ENCODE data around the gene PSMA6. TPM values are rescaled to one million over a fixed set of nuclear protein-coding genes. Genes with fewer than 3 reads are reported as not detected.

PSMA6 gene
- total and polyA plus RNA-seq, 2 of the 8 experiments (the other 6 are each of a cell fraction or from before 2014, with no cell fraction given) = 180 to 238 TPM

GRCh38 chr14:35341454-35341750 is 49.2 kb downstream of the PSMA6 start:
- H2BK12ac ChIP-seq (ENCODE audit: low read depth, low read length) = no peak overlapping the region
- no peak overlapping the region for H2BK20ac ChIP-seq (ENCODE audit: low read length)
- no peak for FAIRE-seq
- peak overlapping the region; percentile 10 for H4K91ac ChIP-seq (replicated peaks; ENCODE audit: insufficient read length, low read length)
- no peaks in the 10 kb centered on the region for H3K79me2 ChIP-seq (ENCODE audit: control insufficient read depth in 1 of 2, insufficient read depth in 2 of 2, low read length in 2 of 2)
- no peaks in the 10 kb centered on the region for H3K23me2 ChIP-seq (ENCODE audit: low read depth, low read length)
- 0 out of 2 replicates have a peak overlapping the region, but pooled peaks have one; percentile 40 for H2AFZ ChIP-seq (ENCODE audit: low read length)
- no peak overlapping the region for H4K5ac ChIP-seq (ENCODE audit: insufficient read length, low read depth, low read length)
- ChIA-PET POLR2A (ENCODE audit: partially characterized antibody) (interaction anchor here (0.6 to 0.9 kb wide), 4 partner anchors 8 to 49 kb away, joined by 3 to 4 read pairs (median 3); partner anchors contain the start of gene PSMA6), CTCF (ENCODE audit: partially characterized antibody) (interaction anchor here (0.9 to 1.6 kb wide), 3 partner anchors 65 to 201 kb away, joined by 3 to 4 read pairs (median 4); no protein-coding TSS in a partner anchor)
- H3K14ac ChIP-seq (ENCODE audit: insufficient read length) = no peak overlapping the region
- H3K56ac ChIP-seq (replicated peaks; ENCODE audit: insufficient read length, low read depth, low read length) = no peak overlapping the region
- H3K36me3 ChIP-seq (ENCODE audit: control insufficient read depth in 2 of 4, insufficient read depth in 4 of 4, low read length in 3 of 4) = no peaks in the 10 kb centered on the region
- peak overlapping the region; percentile 72 for H4K8ac ChIP-seq (ENCODE audit: extremely low read depth, insufficient read depth, low read length)
- H2AK5ac ChIP-seq (ENCODE audit: low read depth, low read length) = no peak overlapping the region; the same call in 1 of the 2 replicates
- no peak overlapping the region for H3K4me3 ChIP-seq (ENCODE audit: extremely low read depth in 1 of 4, insufficient read depth in 2 of 4, low read depth in 3 of 4, low read length in 4 of 4)
- H3K4me1 ChIP-seq (replicated peaks in 1 of 4; ENCODE audit: control insufficient read depth in 3 of 4, insufficient read depth in 4 of 4, low read length in 3 of 4) = peaks cover 3 to 22% (median 17%) of the 10 kb centered on the region in 4 experiments
- H2BK120ac ChIP-seq (replicated peaks; ENCODE audit: low read depth, low read length) = no peak overlapping the region
- TF ChIP-seq ATF2 (IDR thresholded peaks at IDR 0.05; ENCODE audit: low read length) (no peak), SP4 (IDR thresholded peaks at IDR 0.05; ENCODE audit: low read length) (no peak), KDM4A (IDR thresholded peaks at IDR 0.05; ENCODE audit: low read depth, low read length, severe bottlenecking) (no peak), SIN3A (conservative IDR thresholded peaks at IDR 0.05 in 1 of 2, IDR thresholded peaks at IDR 0.05 in 1 of 2; ENCODE audit: low read depth in 1 of 2, low read length in 2 of 2) (no peak)
- no peaks in the 10 kb centered on the region for H3K27me3 ChIP-seq (replicated peaks in 1 of 4; ENCODE audit: control insufficient read depth in 3 of 4, extremely low read depth in 1 of 4, insufficient read depth in 3 of 4, low read length in 3 of 4)
- no peak overlapping the region for H2BK15ac ChIP-seq (ENCODE audit: low read length)
- no peak for DNase-seq (ENCODE audit: low read depth in 1 of 2, low spot score in 2 of 2)
- 89% methylated on average over 3 of the region's 4 CpGs; no CpG with 5 or more reads in 1 of the 2 experiments for WGBS, 2 experiments (ENCODE audit: extremely low coverage in 1 of 2, insufficient coverage in 1 of 2, insufficient read length in 1 of 2, insufficient replicate concordance in 2 of 2, low coverage in 1 of 2, low lambda C conversion rate in 2 of 2, missing lambda C conversion rate in 1 of 2)
- H3K9ac ChIP-seq (replicated peaks in 1 of 4; ENCODE audit: extremely low read depth in 1 of 4, low read depth in 3 of 4, low read length in 3 of 4) = no peak overlapping the region
- no peak overlapping the region for H3K4ac ChIP-seq (replicated peaks; ENCODE audit: insufficient read length, low read depth, low read length)
- no peak overlapping the region for H3K23ac ChIP-seq (ENCODE audit: insufficient read length)
- H4K20me1 ChIP-seq (replicated peaks in 1 of 2; ENCODE audit: control insufficient read depth in 1 of 2, insufficient read depth in 2 of 2, low read length in 2 of 2) = no peaks in the 10 kb centered on the region
- H3K18ac ChIP-seq (ENCODE audit: extremely low read depth, low read length) = no peak overlapping the region; the same call in 1 of the 2 replicates
- no peaks in the 10 kb centered on the region for H3K9me3 ChIP-seq (ENCODE audit: insufficient read depth in 2 of 2, low read depth in 1 of 2, low read length in 1 of 2)
- H3K4me2 ChIP-seq (ENCODE audit: insufficient read depth in 1 of 2, low read depth in 2 of 2, low read length in 2 of 2) = no peak overlapping the region
- no peak overlapping the region for H3K27ac ChIP-seq (ENCODE audit: low read depth, low read length)
- H2BK5ac ChIP-seq (ENCODE audit: low read depth, low read length) = 0 out of 2 replicates have a peak overlapping the region, but pooled peaks have one; percentile 44
- no peaks in the 10 kb centered on the region for H3K79me1 ChIP-seq (ENCODE audit: low read depth, low read length)
